ENCODE data around the gene CHST11. TPM values are rescaled to one million over a fixed set of nuclear protein-coding genes. Genes with fewer than 3 reads are reported as not detected.
A peak's percentile ranks its signal among the peaks of the same experiment; 100 is the strongest.
"Not testable (repeated sequence)": the region's sequence is repeated elsewhere in the genome, so short reads cannot be mapped to it uniquely, and the experiment has no call there.

Gene CHST11
- total RNA-seq, 2 donors from 2014 or later: 4.6 to 14.5 TPM

DNA sequence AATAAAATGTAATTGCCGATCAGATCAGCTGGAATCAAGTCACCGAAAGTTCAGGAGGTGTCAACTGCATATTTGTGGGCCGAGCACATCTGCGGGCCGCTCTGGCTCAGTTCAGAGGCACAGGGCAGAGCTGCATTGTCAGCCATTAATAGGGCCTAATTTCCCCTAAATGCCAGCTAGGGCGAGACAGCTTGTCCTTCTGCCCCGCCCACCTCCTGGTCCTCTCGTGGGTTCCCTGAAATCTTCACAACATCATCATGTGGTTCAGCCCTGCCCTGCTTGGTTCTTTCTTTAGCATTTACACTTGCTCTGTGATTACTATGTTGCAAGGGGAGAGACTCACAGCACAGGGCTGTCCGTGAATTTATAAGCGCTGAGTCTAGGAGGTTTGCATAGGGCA, 148.9 kb downstream of the CHST11 start:
- intact Hi-C loops (cut with DNase I): no loop called here
- ATAC-seq: no peak
- H3K4me3 ChIP-seq: no peak overlapping the region

DNA sequence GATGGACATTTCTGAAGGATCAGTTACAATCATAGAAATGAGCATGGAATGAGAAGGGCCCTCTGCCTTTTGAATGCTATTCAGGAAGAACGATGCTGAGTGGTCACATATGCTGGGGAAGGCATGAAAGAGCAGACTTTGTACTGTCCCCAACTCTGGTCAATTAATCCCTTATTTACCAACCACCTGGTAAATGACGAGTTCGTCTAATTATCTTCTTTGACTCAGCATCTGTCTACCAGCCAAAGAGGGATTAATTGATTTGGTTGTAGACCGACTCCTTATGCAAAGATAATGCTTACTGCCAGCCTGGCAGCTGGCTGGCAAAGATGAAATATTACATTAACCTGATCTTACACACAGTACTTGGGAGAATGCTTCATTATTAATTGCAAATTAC, 152.2 kb downstream of the CHST11 start:
- TF ChIP-seq POLR2A (IDR thresholded peaks at IDR 0.05): no peak
- TF ChIP-seq, protein P1, sequence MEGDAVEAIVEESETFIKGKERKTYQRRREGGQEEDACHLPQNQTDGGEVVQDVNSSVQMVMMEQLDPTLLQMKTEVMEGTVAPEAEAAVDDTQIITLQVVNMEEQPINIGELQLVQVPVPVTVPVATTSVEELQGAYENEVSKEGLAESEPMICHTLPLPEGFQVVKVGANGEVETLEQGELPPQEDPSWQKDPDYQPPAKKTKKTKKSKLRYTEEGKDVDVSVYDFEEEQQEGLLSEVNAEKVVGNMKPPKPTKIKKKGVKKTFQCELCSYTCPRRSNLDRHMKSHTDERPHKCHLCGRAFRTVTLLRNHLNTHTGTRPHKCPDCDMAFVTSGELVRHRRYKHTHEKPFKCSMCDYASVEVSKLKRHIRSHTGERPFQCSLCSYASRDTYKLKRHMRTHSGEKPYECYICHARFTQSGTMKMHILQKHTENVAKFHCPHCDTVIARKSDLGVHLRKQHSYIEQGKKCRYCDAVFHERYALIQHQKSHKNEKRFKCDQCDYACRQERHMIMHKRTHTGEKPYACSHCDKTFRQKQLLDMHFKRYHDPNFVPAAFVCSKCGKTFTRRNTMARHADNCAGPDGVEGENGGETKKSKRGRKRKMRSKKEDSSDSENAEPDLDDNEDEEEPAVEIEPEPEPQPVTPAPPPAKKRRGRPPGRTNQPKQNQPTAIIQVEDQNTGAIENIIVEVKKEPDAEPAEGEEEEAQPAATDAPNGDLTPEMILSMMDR (IDR thresholded peaks at IDR 0.05): no peak
- H3K36me3 ChIP-seq (replicated peaks in 1 of 2; ENCODE audit: insufficient read depth in 1 of 2, low read depth in 2 of 2): no peaks in the 10 kb centered on the region
- H3K4me1 ChIP-seq: peaks cover 1% of the 10 kb centered on the region
- no peaks in the 10 kb centered on the region for H3K27me3 ChIP-seq
- no peak overlapping the region for H3K4me3 ChIP-seq
- no peak for ATAC-seq
- DNase-seq: no peak
- H3K9me3 ChIP-seq: no peaks in the 10 kb centered on the region
- H3K27ac ChIP-seq: no peak overlapping the region
- 38 to 57% methylated on average over 4 of the region's 4 CpGs for WGBS, 2 donors
- intact Hi-C loops (cut with DNase I): no loop called here

More for the DNA sequence above, 148.9 kb downstream of the CHST11 start:
- Histone ChIP-seq H3K9me3 (no peaks in the 10 kb centered on the region), H3K27me3 (no peaks in the 10 kb centered on the region), H3K27ac (peak overlapping the region in 1 of 4 donors; percentile 32), H3K36me3 (replicated peaks in 1 of 2; ENCODE audit: insufficient read depth in 1 of 2, low read depth in 2 of 2) (no peaks in the 10 kb centered on the region), H3K4me1 (peaks cover 5% of the 10 kb centered on the region)
- peak in 2 of 4 donors; percentile 18 to 79 for DNase-seq
- WGBS, 2 donors: 67 to 89% methylated on average over 10 of the region's 10 CpGs
- no peak for TF ChIP-seq POLR2A (IDR thresholded peaks at IDR 0.05)

DNA sequence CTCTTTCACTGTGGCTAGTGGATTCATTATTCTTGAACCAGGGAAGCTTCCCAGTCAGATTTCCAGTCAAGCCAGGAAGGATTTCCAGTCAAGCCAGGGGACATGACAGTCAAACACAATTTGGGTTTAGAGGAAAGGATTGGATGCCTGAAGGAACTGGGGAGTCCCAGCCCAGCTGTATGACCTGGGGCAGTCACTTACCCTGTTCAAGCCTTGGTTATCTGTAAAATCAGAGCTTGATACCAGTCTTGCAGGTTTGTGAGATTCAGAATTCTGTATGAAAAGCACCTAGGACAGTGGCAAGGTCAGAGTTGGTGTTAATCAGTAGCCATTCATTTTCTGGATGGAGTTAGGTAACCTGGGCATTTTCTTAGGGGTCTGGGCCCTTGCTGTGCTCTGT, 152.7 kb downstream of the CHST11 start:
- intact Hi-C loops (cut with DNase I): no loop called here
- no peaks in the 10 kb centered on the region for H3K4me1 ChIP-seq
- no peaks in the 10 kb centered on the region for H3K27me3 ChIP-seq
- no peaks in the 10 kb centered on the region for H3K36me3 ChIP-seq (replicated peaks in 1 of 2; ENCODE audit: insufficient read depth in 1 of 2, low read depth in 2 of 2)
- no peak for DNase-seq
- no peaks in the 10 kb centered on the region for H3K9me3 ChIP-seq
- no peak overlapping the region for H3K4me3 ChIP-seq
- no peak for ATAC-seq
- TF ChIP-seq POLR2A (IDR thresholded peaks at IDR 0.05): no peak
- TF ChIP-seq, protein P1 (IDR thresholded peaks at IDR 0.05): no peak
- H3K27ac ChIP-seq: no peak overlapping the region

DNA sequence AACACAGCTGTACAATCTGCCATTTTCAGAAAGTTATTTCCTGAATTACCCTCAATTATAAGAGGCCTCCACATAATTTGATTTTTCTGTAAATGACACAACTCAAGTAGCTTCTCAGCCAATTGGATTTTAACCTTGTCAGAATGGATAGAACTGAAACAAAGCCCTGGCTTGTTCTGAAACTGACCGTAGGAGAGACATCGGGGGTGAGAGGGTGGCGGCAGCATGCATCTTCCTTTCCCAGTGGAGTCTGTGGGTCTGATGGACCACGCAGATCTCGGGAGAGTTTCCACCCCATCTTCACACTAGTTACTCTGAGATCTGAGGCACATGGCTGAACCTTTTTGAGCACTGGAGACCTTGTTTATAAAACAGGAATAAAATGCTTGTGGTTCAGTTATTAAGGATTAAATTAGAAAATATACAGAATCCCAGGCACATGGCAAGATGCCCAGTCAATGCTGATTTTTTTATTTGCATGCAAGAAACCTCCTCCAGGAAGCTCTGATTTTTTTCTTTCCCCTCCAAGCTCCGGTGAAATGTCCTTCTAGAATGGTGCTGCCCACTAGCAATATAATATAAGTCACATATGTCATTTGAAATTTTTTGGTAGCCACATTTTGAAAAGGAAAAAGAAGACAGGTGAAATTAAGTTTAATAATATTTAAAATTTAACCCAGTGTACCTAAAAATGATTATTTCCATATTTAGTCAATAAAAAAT, 153.9 kb downstream of the CHST11 start:
- DNase-seq (no peak), ATAC-seq (no peak)
- H3K4me3 ChIP-seq: no peak overlapping the region
- H3K27ac ChIP-seq: no peak overlapping the region
- H3K9me3 ChIP-seq: no peaks in the 10 kb centered on the region
- TF ChIP-seq POLR2A (IDR thresholded peaks at IDR 0.05): no peak
- TF ChIP-seq, protein P1 (IDR thresholded peaks at IDR 0.05): no peak
- H3K27me3 ChIP-seq: no peaks in the 10 kb centered on the region
- no peaks in the 10 kb centered on the region for H3K36me3 ChIP-seq (replicated peaks in 1 of 2; ENCODE audit: insufficient read depth in 1 of 2, low read depth in 2 of 2)
- no peaks in the 10 kb centered on the region for H3K4me1 ChIP-seq
- intact Hi-C loops (cut with DNase I): no loop called here
- 86 to 89% methylated on average over 6 of the region's 6 CpGs for WGBS, 2 donors

DNA sequence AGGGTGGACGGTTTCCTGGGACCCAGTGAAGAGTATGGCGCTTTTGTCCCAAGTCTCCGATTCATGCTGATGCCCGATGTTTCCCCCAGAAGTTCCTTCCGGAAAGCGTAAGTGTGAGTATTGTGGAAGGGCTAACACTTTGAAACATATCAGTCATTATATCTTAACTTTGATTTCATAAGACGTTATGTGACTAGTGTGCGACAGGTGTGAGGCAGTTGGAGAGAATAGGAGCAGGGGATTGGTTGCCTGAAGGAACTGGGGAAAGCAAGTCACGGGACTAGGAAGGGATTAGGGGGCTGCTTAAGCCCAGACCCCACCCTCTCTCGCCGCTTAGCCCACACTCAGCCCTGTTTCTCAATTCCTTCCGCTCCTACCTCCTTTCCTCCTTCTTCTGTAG, 154.9 kb downstream of the CHST11 start:
- no peak for DNase-seq
- Histone ChIP-seq H3K4me3 (no peak overlapping the region), H3K36me3 (replicated peaks in 1 of 2; ENCODE audit: insufficient read depth in 1 of 2, low read depth in 2 of 2) (no peaks in the 10 kb centered on the region), H3K27me3 (no peaks in the 10 kb centered on the region), H3K27ac (no peak overlapping the region), H3K9me3 (no peaks in the 10 kb centered on the region), H3K4me1 (no peaks in the 10 kb centered on the region)
- TF ChIP-seq, protein P1 (IDR thresholded peaks at IDR 0.05): no peak
- no peak for TF ChIP-seq POLR2A (IDR thresholded peaks at IDR 0.05)
- ATAC-seq: no peak
- intact Hi-C loops (cut with DNase I): no loop called here
- 87 to 97% methylated on average over 12 of the region's 12 CpGs for WGBS, 2 donors

DNA sequence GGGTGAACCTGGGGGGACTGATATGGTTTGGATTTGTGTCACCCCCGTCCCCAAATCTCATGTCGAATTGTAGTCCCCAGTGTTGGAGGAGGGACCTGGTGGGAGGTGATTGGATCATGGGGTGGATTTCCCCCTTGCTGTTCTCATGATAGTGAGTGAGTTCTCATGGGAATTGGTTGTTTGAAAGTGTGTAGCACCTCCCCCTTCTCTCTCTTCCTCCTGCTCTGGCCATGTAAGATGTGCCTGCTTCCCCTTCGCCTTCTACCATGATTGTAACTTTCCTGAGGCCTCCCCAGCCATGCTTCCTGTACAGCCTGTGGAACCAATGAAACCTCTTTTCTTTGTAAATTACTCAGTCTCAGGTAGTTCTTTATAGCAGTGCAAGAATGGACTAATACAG, 156.6 kb downstream of the CHST11 start:
- H3K9me3 ChIP-seq; H3K27ac ChIP-seq; intact Hi-C loops (cut with DNase I); H3K36me3 ChIP-seq (replicated peaks in 1 of 2; ENCODE audit: insufficient read depth in 1 of 2, low read depth in 2 of 2); H3K27me3 ChIP-seq; ATAC-seq; H3K4me3 ChIP-seq; H3K4me1 ChIP-seq; DNase-seq: not testable (repeated sequence)
- WGBS, 2 donors: 88 to 92% methylated on average over 3 of the region's 3 CpGs
